ENCODE results near the gene CAVIN1.
"Not testable (repeated sequence)": the region's sequence is repeated elsewhere in the genome, so short reads cannot be mapped to it uniquely, and the experiment has no call there.

Gene CAVIN1

GRCh38 chr17:42404326-42405055 lies 18.6 kb downstream of the CAVIN1 start:
- DNase-seq = no peak

- no peak for DNase-seq
Observed at GRCh38 chr17:42403150-42403549, 19.9 kb downstream of the CAVIN1 start.

DNA sequence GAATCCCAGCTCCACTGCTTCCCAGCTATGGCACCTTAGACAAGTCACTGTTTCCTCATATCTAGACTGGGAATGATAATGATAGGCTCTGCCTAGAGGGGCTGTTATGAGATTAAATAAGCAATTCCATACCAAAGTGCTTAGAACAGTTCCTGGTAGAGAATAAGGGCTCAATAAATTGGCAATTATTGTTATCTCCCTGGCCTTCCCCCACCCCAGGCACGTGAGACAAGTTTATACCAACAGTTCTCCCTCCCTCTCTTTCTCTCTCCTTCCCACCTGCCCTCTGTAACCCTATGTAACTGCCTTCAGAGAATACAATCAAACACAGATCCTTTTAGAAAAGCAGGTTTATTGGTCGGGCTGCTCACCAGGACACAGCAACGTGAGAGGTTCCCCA lies 20.9 kb downstream of the CAVIN1 start:
- no peak for DNase-seq

- DNase-seq = not testable (repeated sequence)
Observed at GRCh38 chr17:42400844-42401375, 22.1 kb downstream of the CAVIN1 start.

GRCh38 chr17:42399948-42400843 lies 22.9 kb downstream of the CAVIN1 start:
- no peak for DNase-seq

DNA sequence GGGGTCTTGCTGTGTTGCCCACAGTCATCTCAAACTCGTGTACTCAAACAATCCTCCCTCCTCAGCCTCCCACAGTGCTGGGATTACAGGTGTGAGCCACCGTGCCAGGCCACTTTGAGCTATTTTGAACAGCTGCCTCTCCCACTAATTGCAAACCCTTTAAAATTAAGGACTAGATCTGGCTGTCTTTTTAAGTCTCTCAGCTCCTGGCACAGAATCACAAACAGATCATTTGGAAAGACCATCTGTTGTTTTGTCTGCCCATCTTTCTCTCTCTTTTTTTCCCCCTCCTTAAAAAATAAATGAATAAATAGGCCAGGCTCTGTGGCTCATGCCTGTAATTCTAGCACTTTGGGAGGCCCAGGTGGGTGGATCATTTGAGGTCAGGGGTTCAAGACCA lies 23.9 kb downstream of the CAVIN1 start:
- no peak for DNase-seq

GRCh38 chr17:42395601-42396000 lies 27.5 kb downstream of the CAVIN1 start:
- DNase-seq = not testable (repeated sequence)

DNA sequence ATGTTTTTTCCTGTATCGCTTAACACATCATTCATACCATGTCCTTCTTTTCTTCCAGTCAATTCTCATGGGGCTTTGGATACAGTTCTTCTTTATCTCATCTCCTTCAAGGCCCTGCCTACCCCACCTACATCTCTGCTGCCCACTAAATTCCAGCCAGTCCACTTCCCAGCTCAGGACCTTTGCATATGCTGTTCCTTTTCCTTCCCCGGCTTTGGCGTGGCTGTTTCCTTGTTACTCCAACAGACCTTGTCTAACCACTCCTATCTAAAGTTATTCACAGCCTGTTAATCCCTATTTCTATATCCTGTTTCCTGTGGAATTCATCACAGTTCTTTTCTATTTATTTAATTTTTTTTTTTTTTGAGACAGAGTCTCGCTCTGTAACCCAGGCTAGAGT lies 28.2 kb downstream of the CAVIN1 start:
- no peak for DNase-seq

GRCh38 chr17:42392692-42393415 lies 30.2 kb downstream of the CAVIN1 start:
- DNase-seq = no peak

DNA sequence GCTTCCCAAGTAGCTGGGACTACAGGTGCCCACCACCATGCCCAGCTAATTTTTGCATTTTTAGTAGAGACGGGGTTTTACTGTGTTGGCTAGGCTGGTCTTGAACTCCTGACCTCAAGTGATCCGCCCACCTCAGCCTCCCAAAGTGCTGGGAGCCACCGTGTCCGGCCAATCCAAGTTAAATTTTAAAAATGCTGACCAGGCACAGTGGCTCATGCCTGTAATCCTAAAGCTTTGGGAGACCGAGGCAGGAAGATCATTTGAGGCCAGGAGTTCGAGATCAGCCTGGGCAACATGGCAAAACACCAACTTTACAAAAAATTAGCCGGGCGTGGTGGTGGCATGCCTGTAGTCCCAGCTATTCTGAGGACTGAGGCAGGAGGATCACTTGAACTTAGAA lies 31.6 kb downstream of the CAVIN1 start:
- DNase-seq = not testable (repeated sequence)

- no peak for DNase-seq
Observed at GRCh38 chr17:42389899-42390298, 33.2 kb downstream of the CAVIN1 start.

GRCh38 chr17:42389135-42389417 lies 34.0 kb downstream of the CAVIN1 start:
- DNase-seq = no peak

- DNase-seq = peak; percentile 73
Observed at GRCh38 chr17:42388381-42389134, 34.5 kb downstream of the CAVIN1 start, which contains the start of gene STAT3. Gene STAT3 (minus strand): TSS chr17:42388442. CDS start chr17:42348516, 39,926 bp downstream.

GRCh38 chr17:42387661-42388380 lies 35.2 kb downstream of the CAVIN1 start:
- no peak for DNase-seq

GRCh38 chr17:42386777-42387657 lies 36.0 kb downstream of the CAVIN1 start:
- DNase-seq = no peak

- DNase-seq = no peak
Observed at GRCh38 chr17:42381898-42382297, 41.2 kb downstream of the CAVIN1 start.

- DNase-seq = no peak
Observed at GRCh38 chr17:42380935-42381334, 42.1 kb downstream of the CAVIN1 start.

DNA sequence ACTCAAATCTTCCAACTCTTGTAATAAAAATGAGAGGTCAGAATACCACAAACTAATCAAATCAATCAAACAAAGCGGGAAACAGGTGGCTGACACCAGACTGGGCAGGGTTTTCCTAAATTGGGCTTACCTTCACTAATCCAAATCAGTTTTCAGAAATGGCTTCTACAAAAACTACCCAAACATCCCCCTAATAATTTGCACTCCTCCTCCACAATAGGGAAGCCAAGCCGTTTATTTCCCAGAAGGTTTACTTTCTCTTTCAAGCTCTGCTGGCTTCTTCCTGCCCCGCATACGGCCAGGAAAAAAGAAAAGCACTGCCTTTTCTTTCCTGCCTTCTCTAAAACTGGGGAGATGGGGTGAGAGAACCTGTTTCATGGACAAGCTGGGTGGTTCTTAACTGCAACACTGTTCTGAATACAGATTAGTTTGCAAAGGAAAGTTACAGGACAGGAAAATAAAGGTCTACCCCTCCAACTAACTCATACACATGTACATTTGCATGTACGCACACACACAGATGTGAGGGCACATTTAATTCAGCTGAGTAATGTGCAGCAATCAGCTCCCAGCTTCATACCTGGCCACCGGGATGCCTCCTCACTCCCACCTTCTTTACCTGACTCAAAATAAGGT lies 44.0 kb downstream of the CAVIN1 start:
- DNase-seq = no peak

DNA sequence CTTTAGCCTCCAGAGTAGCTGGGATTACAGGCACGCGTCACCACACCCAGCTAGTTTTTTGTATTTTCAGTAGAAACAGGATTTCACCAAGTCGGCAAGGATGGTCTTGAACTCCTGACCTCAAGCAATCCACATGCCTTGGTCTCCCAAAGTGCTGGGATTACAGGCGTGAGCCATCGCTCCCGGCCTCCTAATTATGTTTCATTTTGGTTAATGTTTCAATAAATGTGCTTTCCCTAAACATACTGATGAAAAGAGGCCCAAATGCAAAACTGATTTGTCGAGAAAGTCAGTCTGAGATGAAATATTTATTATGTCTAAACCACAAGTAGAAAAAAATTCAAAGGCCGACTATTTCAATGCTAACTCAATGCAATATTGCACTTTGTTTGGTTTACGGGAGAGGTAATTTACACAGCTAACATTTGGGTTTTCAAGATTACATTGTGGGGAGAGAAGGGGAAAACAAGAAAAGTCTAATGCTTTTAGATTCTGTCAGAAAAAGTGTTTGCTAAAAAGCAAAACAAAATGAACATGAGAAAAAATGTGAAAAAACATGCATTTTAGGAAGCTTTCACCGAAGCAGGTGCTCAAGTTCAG lies 44.6 kb downstream of the CAVIN1 start:
- DNase-seq = no peak

- DNase-seq = no peak
Observed at GRCh38 chr17:42373896-42374295, 49.2 kb downstream of the CAVIN1 start.

Data from 8988T (cell line).